GM18870 (cell line): ENCODE data around the gene COL8A1.
A peak's percentile ranks its signal among the peaks of the same experiment; 100 is the strongest.
"Not testable (repeated sequence)": the region's sequence is repeated elsewhere in the genome, so short reads cannot be mapped to it uniquely, and the experiment has no call there.

Experiments used
- ATAC-seq: cut with Tn5 transposase; IDR thresholded peaks from one replicate; pipeline ENCODE4 v1.9.1; 2021; ENCODE audit warnings: moderate library complexity; ENCODE audit not compliant: unreplicated experiment

COL8A1 gene

GRCh38 chr3:99638167-99638948 lies at the start of gene COL8A1:
COL8A1 (plus strand) TSS chr3:99638594; CDS start chr3:99790683, 152,089 bp downstream.
- ATAC-seq: no peak

GRCh38 chr3:99589168-99589567 lies 49.2 kb upstream of the COL8A1 start:
- ATAC-seq: not testable (repeated sequence)

GRCh38 chr3:99599894-99600293 lies 38.5 kb upstream of the COL8A1 start:
- ATAC-seq: no peak

- no peak for ATAC-seq
Observed at GRCh38 chr3:99601515-99601914, 36.9 kb upstream of the COL8A1 start.

GRCh38 chr3:99602183-99602582 lies 36.2 kb upstream of the COL8A1 start:
- no peak for ATAC-seq

- peak; percentile 90 for ATAC-seq
Observed at GRCh38 chr3:99607151-99607550, 31.2 kb upstream of the COL8A1 start.

GRCh38 chr3:99614768-99615167 lies 23.6 kb upstream of the COL8A1 start:
- no peak for ATAC-seq

- no peak for ATAC-seq
Observed at GRCh38 chr3:99620077-99620767, 18.2 kb upstream of the COL8A1 start.

GRCh38 chr3:99620976-99621375 lies 17.4 kb upstream of the COL8A1 start:
- no peak for ATAC-seq

- no peak for ATAC-seq
Observed at GRCh38 chr3:99624496-99625236, 13.7 kb upstream of the COL8A1 start.

- no peak for ATAC-seq
Observed at GRCh38 chr3:99625237-99625622, 13.2 kb upstream of the COL8A1 start.

GRCh38 chr3:99625643-99626416 lies 12.6 kb upstream of the COL8A1 start:
- no peak for ATAC-seq

GRCh38 chr3:99626417-99626788 lies 12.0 kb upstream of the COL8A1 start:
- peak; percentile 67 for ATAC-seq

- ATAC-seq: no peak
Observed at GRCh38 chr3:99627062-99627826, 11.2 kb upstream of the COL8A1 start.

- ATAC-seq: no peak
Observed at GRCh38 chr3:99630815-99631214, 7.6 kb upstream of the COL8A1 start.

GRCh38 chr3:99633887-99634558 lies 4.4 kb upstream of the COL8A1 start:
- ATAC-seq: peak; percentile 60

- no peak for ATAC-seq
Observed at GRCh38 chr3:99634881-99635280, 3.5 kb upstream of the COL8A1 start.

GRCh38 chr3:99635348-99635747 lies 3.0 kb upstream of the COL8A1 start:
- no peak for ATAC-seq

GRCh38 chr3:99637016-99637367 lies 1.4 kb upstream of the COL8A1 start:
- ATAC-seq: no peak
